Fibroblast of villous mesenchyme (primary cell): Measurements from ENCODE around the gene PAIP2. TPM values are rescaled to one million over a fixed set of nuclear protein-coding genes. Genes with fewer than 3 reads are reported as not detected.
A peak's percentile ranks its signal among the peaks of the same experiment; 100 is the strongest.

ENCODE experiments used
- DNase-seq: peaks from one replicate; pipeline ENCODE4 v3.0.0-alpha.2; 2010; ENCODE audit warnings: low read depth
- H3K4me3 ChIP-seq: 2 replicates; pipeline ENCODE4 v1.5.1; 2011; ENCODE audit warnings: low read depth, mild to moderate bottlenecking, low read length
- CTCF ChIP-seq: IDR thresholded peaks from 2 replicates; pipeline ENCODE4 v1.5.1; 2012; ENCODE audit warnings: low read depth, mild to moderate bottlenecking, low read length; ENCODE audit not compliant: insufficient read depth
- total RNA-seq: library from RNA; depleted of rRNA; stranded (reverse); fragments of >200 nt; gene quantifications from 2 replicates; pipeline ENCODE4 v1.2.3, GENCODE V29; 2012

Gene PAIP2
- total RNA-seq, 1 donor: 56.1 TPM

- TF ChIP-seq CTCF: no peak
- no peak overlapping the region for H3K4me3 ChIP-seq
- peak; percentile 19 for DNase-seq
Observed at GRCh38 chr5:139368613-139369012, 27.0 kb downstream of the PAIP2 start.

DNA sequence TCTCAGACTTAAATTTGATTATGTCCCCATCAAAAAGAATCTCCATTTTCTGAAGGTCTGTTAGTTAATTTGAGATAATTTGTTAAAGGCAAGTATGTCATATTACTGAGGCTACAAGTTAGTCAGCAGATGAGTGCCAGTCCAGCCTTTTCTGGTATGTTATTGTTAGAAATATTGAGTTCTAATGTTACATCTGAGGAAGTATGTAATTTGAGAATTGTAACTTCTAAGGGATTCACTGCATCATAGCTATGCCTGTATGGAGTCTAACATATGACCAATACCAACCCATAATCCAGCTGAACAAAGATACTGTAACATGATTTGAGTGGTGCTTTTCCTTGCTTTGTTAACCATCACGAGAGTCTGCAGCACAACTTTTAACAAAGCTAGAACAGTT, 27.5 kb downstream of the PAIP2 start:
- DNase-seq: no peak
- no peak overlapping the region for H3K4me3 ChIP-seq

GRCh38 chr5:139371482-139372435, 30.1 kb downstream of the PAIP2 start:
- no peak for TF ChIP-seq CTCF
- no peak overlapping the region for H3K4me3 ChIP-seq
- DNase-seq: no peak

More for the DNA sequence above, 27.5 kb downstream of the PAIP2 start:
- TF ChIP-seq CTCF: no peak

- TF ChIP-seq CTCF: no peak
- no peak overlapping the region for H3K4me3 ChIP-seq
- no peak for DNase-seq
Observed at GRCh38 chr5:139374909-139375308, 33.3 kb downstream of the PAIP2 start.

- no peak for DNase-seq
- H3K4me3 ChIP-seq: no peak overlapping the region
- no peak for TF ChIP-seq CTCF
Observed at GRCh38 chr5:139376364-139376763, 34.7 kb downstream of the PAIP2 start.

DNA sequence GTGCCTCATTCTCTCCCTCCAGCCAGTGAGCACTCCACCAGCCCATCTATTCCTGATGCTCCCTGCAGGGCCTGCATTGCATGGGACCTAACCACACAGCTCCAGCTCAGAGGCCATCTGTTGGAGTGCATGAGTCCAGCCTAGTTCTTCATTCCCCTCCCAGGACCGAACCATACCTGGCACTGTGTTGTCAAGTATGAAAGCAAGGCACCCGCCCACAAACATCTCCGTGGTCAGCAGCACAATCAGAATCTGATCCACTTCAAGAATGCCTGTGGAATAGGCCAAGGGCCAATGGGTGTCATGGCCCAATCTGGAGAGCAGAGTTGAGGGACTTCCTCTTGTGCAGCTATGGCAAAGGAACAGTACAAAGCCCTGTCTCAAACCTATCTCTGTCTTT, 35.6 kb downstream of the PAIP2 start:
- TF ChIP-seq CTCF: no peak
- H3K4me3 ChIP-seq: no peak overlapping the region
- no peak for DNase-seq
